GM19395 (cell line): ENCODE measurements around the gene CFAP61.

Experiments
- ATAC-seq: cut with Tn5 transposase; IDR thresholded peaks from one replicate; pipeline ENCODE4 v1.9.1; 2021; ENCODE audit warnings: mild to moderate bottlenecking, moderate library complexity; ENCODE audit not compliant: unreplicated experiment

The CFAP61 gene

GRCh38 chr20:20362774-20363433, 310.6 kb downstream of the CFAP61 start:
- no peak for ATAC-seq

DNA sequence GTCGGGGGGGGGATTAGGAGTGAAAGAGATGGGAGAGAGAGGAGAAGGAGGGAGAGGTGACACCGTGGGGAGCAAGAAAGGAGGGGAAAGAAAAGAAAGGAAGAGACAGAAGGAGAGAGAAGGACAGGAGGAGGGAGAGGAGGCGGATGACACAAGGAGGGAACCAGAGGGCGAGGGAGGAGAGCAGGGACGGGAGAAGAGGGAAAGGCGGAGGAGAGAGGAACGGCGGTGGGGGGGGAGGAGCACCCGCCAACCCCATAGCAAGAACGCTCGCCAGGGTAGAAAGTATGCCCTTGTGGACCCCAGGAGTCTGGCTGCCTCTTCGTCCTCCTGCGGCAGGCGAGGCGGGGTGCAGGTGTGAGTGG, 311.1 kb downstream of the CFAP61 start:
- ATAC-seq = no peak

GRCh38 chr20:20363799-20364592, 311.7 kb downstream of the CFAP61 start:
- no peak for ATAC-seq

DNA sequence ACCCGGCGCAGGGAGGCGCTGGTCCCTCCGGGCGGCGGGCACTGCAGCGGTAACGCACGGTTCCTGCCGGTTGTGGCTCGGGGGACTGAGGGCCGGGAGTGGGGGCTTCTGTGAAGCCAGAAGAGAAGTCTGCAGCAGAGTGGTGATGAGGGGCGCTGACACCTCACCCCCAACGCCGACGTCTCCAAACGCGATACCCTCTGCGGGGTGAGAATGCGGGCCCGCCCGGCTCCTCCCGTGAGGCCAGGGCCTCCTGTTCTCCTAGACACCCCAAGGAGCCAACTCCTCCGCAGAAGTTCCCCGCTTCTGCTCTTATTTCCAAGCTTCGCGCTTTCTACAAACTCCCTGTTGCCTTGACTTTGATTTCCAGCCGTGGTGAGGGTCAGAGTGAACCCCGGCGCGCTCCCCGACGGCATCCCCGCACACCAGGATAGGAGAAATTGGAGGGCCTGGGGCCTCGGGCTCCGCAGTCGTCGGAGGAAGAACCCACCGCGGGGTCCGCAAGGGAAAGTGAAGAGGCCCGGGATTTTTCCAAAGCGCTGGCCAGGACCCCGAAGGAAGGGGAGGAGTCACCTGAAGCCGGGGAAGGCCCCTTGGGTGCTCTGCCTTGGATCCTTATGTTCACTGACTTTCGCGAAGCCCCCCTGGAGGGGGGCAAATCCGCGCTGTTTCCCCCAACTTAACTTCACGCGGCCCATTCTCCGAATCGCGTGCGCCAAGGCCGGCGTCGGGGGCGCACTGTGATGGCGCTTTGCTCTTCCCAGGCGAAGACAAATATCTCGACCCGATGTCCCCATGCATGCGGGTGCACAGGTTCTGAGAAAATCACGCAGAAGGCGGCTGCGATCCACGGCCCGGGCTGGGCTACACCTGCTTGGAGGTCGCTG, 312.5 kb downstream of the CFAP61 start:
- ATAC-seq = no peak

DNA sequence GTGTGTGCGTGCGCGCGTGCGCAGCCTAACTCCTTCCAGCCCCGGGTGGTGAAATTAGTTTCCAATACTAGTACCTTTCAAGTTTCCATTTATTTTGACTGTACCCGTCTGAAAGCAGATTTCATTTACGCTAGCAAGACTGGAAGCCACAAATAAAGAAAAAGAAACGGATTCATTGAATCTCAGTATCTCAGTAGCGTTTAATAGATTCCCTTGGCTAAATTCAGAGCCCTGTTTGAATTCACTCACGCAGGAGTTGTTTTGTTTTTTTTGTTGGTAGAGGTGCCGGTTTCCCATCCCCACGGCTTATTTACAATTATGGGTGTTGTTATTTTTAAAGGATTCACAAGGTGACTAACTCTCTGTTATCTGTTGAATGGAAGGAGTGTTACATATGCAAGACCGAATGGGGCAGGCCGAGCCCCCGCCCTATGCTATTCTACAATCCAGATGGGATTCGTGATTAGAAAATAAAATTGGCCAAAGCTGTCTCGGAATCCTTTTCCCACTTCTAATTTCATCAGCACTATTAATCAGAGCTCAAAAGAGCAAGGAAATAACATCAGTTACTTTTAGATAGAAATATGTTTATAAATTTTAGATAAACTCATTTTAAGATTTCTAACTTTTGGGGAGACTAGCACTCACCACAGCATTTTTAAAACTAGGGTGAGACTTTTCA, 313.3 kb downstream of the CFAP61 start:
- no peak for ATAC-seq

- ATAC-seq = no peak
These were observed 314.2 kb downstream of the CFAP61 start for GRCh38 chr20:20366551-20366875.

- ATAC-seq = no peak
These were observed 314.7 kb downstream of the CFAP61 start for GRCh38 chr20:20366876-20367574.

DNA sequence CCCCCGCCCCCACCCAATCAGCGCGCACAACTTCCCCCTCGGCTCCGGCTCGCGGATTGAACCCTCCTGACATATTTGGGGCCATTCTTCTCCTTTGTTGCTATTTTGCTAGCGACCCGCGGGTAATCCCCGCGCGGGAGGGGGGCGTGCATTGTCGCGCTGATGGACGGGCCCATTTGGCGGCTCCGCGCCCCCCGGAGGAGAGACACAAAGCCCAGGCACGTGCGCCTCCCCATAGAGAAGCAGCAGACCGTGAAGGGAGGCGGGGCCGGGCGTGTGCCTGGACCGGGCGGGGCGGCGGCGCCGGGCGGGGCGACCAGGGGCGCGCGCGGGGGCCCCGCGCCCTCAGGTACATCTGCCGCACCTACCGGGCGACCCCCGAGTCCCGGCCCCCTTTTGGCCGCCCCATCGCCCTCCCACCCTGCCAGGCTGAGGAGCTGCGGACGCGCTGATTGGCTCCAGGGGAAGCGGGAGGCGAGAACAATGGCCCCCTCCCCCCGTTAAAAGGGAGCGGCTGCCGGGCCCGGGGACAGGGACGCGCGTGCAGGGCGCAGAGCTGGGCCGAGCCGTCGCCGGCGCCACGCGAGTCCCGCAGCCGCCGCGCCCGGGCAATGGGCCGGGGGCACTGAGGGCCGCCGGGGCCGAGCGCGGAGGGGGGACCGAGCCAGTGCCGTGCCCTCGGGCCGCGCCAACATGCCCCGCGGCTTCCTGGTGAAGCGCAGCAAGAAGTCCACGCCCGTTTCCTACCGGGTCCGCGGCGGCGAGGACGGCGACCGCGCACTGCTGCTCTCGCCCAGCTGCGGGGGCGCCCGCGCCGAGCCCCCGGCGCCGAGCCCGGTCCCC, 315.5 kb downstream of the CFAP61 start, which contains the start of gene INSM1:
Gene INSM1 (plus strand): TSS at position 530 of the 843 bp plus-strand sequence. CDS start 164 bp downstream, at position 694.
- no peak for ATAC-seq

- ATAC-seq = no peak
These were observed 316.3 kb downstream of the CFAP61 start for GRCh38 chr20:20368418-20369249.

GRCh38 chr20:20369250-20370093, 317.1 kb downstream of the CFAP61 start:
- ATAC-seq = no peak

GRCh38 chr20:20370094-20370575, 317.8 kb downstream of the CFAP61 start:
- ATAC-seq = no peak

GRCh38 chr20:20371083-20371482, 318.8 kb downstream of the CFAP61 start:
- ATAC-seq = no peak

DNA sequence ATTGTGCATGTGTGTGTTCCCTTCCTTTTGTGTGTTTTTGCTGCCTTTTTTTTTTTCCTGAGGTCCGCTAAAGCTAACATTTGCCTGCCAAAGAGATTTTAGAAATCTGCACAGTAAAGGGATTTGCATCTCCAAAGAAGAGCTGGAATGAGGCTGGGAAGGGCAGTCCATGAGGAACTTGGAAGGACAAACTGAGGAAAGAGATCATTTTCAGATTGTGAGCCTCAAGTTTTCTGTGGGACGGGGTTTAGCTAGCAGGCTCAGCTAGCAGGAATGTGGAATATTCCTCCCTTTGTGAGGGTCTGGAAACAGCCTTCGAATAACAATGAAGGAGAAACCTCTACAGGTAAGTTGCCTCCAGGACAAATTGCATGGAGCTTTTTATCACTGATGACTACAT, 319.3 kb downstream of the CFAP61 start:
- ATAC-seq = no peak

- no peak for ATAC-seq
These were observed 320.8 kb downstream of the CFAP61 start for GRCh38 chr20:20373091-20373571.

DNA sequence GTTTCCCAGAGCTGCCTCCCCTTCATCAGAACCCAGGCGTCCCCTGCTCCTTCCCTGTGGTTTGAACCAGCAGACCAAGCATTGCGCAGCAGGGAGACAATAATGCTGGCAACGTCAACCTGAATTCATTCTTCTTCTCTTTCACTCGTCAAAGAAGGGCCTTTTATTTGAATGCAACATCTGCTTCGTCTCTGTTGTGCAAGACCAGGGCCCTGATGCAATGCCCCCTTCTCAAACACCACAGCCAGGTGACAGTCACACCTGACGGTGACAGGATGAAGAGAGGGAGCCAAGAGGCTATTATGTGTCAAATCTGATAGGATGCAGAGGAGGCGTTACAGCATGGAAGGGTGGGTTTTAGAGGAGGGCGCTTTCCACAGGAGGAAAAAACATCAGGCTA, 323.5 kb downstream of the CFAP61 start:
- no peak for ATAC-seq

DNA sequence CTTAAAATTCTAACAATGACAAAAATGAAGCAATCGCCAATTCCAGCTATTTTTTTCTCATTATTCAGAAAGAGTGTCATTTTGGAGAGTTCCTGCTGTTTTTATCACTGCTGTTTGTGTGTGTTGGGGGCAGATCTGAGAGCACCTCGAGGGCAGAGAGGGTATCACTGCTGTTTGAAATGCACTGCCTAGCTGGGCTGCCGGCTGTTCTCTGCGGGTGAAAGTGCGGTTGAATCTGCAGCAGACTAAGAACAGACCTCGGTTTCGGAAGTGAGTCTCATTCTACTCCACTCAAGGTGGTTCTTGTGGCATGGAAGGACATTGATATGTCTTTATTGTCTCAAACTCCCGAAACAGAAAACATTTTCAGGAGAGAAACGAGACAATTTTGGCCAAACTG, 333.9 kb downstream of the CFAP61 start:
- no peak for ATAC-seq

DNA sequence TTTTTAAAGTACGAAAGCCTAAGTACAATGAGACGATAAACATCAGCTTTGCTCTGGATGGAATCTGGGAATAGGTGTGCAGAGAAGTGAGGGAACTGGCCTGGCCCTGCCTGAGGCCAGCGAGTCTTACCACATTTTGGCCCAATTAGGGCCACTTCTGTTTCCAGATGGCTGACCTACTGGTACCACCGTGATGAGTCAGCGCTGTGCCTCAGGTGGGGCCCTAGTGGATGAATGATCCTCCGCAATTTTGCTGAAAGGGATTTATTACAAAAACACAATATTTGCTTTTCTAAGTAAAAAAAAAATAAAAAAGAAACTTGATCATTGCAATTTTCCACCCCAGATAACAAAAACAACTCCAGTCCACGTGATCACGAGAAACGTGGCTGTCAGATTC, 338.1 kb downstream of the CFAP61 start:
- ATAC-seq = no peak
